ENCODE data around the gene ZNF385B. TPM values are rescaled to one million over a fixed set of nuclear protein-coding genes. Genes with fewer than 3 reads are reported as not detected.

ZNF385B gene
- total RNA-seq, 1 donor from 2014 or later: 1.9 TPM

GRCh38 chr2:179724403-179724802, 137.0 kb downstream of the ZNF385B start:
- Mint-ChIP-seq H3K36me3 (no peaks in the 10 kb centered on the region), H3K27ac (no peak overlapping the region), H3K9me3 (peaks cover 3% of the 10 kb centered on the region), H3K4me1 (ENCODE audit: unreplicated experiment) (peaks cover 2% of the 10 kb centered on the region), H3K27me3 (peaks cover under 1% of the 10 kb centered on the region), H3K4me3 (no peak overlapping the region)
- no peak for DNase-seq (ENCODE audit: extremely low spot score, unreplicated experiment)
- no peak for TF ChIP-seq CTCF (conservative IDR thresholded peaks at IDR 0.05)

DNA sequence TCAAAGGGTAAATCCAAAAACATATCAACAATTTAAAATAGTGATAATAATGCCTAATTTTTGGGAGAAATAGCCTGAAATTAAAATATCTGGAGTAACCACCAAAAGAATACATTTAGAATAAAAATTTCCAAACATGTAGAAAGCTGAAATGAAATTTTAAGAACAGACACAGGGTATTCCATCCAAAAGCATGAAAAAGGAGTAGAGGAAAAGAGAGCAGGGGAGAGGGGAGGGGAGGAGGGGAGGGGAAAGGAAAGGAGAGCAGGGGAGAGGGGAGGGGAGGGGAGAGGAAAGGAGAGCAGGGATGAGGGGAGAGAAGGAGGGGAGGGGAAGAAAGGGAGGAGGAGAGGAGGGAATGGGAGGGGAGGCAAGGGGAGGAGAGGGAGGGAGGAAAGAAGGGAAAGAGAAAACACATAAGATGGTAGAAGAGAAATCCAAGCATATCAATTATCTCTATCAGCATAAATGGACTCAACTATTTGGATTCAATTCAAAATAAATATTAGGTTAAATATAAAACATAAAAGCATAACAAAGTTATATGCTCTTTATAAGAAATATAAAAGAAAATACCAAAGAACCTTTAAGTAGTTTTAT, 141.1 kb downstream of the ZNF385B start:
- TF ChIP-seq CTCF (conservative IDR thresholded peaks at IDR 0.05): no peak
- Mint-ChIP-seq H3K27me3 (peaks cover 6% of the 10 kb centered on the region), H3K27ac (no peak overlapping the region), H3K36me3 (no peaks in the 10 kb centered on the region), H3K4me1 (ENCODE audit: unreplicated experiment) (no peaks in the 10 kb centered on the region), H3K4me3 (no peak overlapping the region), H3K9me3 (no peaks in the 10 kb centered on the region)
- DNase-seq (ENCODE audit: extremely low spot score, unreplicated experiment): no peak

- Mint-ChIP-seq H3K27me3 (peaks cover 6% of the 10 kb centered on the region), H3K9me3 (no peaks in the 10 kb centered on the region), H3K4me1 (ENCODE audit: unreplicated experiment) (peaks cover 3% of the 10 kb centered on the region), H3K36me3 (no peaks in the 10 kb centered on the region), H3K27ac (no peak overlapping the region), H3K4me3 (no peak overlapping the region)
- TF ChIP-seq CTCF (conservative IDR thresholded peaks at IDR 0.05): no peak
- DNase-seq (ENCODE audit: extremely low spot score, unreplicated experiment): no peak
These were observed 145.5 kb downstream of the ZNF385B start for GRCh38 chr2:179715871-179716270.

- TF ChIP-seq CTCF (conservative IDR thresholded peaks at IDR 0.05): no peak
- peaks cover 6% of the 10 kb centered on the region for H3K27me3 Mint-ChIP-seq
- no peaks in the 10 kb centered on the region for H3K9me3 Mint-ChIP-seq
- no peak overlapping the region for H3K27ac Mint-ChIP-seq
- no peaks in the 10 kb centered on the region for H3K36me3 Mint-ChIP-seq
- no peak for DNase-seq (ENCODE audit: extremely low spot score, unreplicated experiment)
- peaks cover 3% of the 10 kb centered on the region for H3K4me1 Mint-ChIP-seq (ENCODE audit: unreplicated experiment)
- H3K4me3 Mint-ChIP-seq: no peak overlapping the region
These were observed 146.2 kb downstream of the ZNF385B start for GRCh38 chr2:179715196-179715595.

- no peak for TF ChIP-seq CTCF (conservative IDR thresholded peaks at IDR 0.05)
- H3K4me1 Mint-ChIP-seq (ENCODE audit: unreplicated experiment): peaks cover 3% of the 10 kb centered on the region
- no peak for DNase-seq (ENCODE audit: extremely low spot score, unreplicated experiment)
- no peaks in the 10 kb centered on the region for H3K9me3 Mint-ChIP-seq
- no peak overlapping the region for H3K27ac Mint-ChIP-seq
- no peak overlapping the region for H3K4me3 Mint-ChIP-seq
- no peaks in the 10 kb centered on the region for H3K36me3 Mint-ChIP-seq
- H3K27me3 Mint-ChIP-seq: no peaks in the 10 kb centered on the region
These were observed 148.6 kb downstream of the ZNF385B start for GRCh38 chr2:179712825-179713224.

DNA sequence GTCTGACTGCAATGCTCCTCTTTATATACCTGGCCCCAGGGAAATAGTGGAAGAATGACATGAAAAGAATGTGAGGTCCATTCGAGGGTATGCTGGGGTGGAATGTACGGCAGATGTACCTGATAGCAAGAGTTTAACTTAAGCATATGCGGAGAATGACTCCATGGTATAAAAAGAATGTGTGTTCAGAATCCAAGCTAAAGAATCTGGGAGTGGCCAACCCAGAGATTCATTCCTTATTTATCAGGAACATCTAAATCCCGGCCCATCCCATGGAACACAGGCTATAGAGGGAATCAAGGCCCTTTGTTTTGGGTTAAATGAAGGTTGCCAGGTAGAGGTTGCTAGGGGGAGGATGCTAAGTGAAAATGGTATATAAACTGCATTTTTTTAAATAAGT, 150.0 kb downstream of the ZNF385B start:
- TF ChIP-seq CTCF (conservative IDR thresholded peaks at IDR 0.05): no peak
- Mint-ChIP-seq H3K9me3 (no peaks in the 10 kb centered on the region), H3K4me1 (ENCODE audit: unreplicated experiment) (peaks cover 3% of the 10 kb centered on the region), H3K4me3 (no peak overlapping the region), H3K27ac (no peak overlapping the region), H3K27me3 (no peaks in the 10 kb centered on the region), H3K36me3 (no peaks in the 10 kb centered on the region)
- no peak for DNase-seq (ENCODE audit: extremely low spot score, unreplicated experiment)

All from type B pancreatic cell (in vitro differentiated cells).